ENCODE results near the gene FGF14.

DNA sequence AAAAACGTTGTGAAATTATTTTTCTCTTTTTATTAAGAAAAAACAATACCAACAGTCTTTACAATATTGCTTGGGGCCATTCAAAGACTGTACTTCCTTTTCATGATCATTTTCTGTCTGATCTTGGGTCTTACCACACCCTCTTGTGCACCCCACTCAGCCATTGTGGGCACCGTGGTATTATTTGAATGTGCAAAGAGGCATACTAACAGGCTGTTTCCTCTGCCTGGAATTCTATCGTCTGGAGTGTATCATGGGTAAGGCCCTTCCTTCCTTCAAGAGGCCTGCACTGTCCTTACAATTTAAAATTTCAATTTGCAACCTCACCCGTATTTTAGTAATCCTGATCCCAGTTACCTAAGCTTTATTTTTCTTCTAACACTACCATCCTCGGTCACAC lies 76.5 kb downstream of the FGF14 start:
- TF ChIP-seq, protein P1, sequence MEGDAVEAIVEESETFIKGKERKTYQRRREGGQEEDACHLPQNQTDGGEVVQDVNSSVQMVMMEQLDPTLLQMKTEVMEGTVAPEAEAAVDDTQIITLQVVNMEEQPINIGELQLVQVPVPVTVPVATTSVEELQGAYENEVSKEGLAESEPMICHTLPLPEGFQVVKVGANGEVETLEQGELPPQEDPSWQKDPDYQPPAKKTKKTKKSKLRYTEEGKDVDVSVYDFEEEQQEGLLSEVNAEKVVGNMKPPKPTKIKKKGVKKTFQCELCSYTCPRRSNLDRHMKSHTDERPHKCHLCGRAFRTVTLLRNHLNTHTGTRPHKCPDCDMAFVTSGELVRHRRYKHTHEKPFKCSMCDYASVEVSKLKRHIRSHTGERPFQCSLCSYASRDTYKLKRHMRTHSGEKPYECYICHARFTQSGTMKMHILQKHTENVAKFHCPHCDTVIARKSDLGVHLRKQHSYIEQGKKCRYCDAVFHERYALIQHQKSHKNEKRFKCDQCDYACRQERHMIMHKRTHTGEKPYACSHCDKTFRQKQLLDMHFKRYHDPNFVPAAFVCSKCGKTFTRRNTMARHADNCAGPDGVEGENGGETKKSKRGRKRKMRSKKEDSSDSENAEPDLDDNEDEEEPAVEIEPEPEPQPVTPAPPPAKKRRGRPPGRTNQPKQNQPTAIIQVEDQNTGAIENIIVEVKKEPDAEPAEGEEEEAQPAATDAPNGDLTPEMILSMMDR (IDR thresholded peaks at IDR 0.05), result no peak
- TF ChIP-seq TAF1 (IDR thresholded peaks at IDR 0.05; ENCODE audit: borderline replicate concordance, low read depth, low read length), result no peak
- no peak for TF ChIP-seq POLR2AphosphoS5 (IDR thresholded peaks at IDR 0.05; ENCODE audit: low read depth, low read length)
- TF ChIP-seq, protein P2, sequence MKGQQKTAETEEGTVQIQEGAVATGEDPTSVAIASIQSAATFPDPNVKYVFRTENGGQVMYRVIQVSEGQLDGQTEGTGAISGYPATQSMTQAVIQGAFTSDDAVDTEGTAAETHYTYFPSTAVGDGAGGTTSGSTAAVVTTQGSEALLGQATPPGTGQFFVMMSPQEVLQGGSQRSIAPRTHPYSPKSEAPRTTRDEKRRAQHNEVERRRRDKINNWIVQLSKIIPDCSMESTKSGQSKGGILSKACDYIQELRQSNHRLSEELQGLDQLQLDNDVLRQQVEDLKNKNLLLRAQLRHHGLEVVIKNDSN (IDR thresholded peaks at IDR 0.05; ENCODE audit: borderline replicate concordance, low read depth), result no peak
- no peak for TF ChIP-seq RAD21 (IDR thresholded peaks at IDR 0.05; ENCODE audit: low read length)
- no peak for TF ChIP-seq GABPA (IDR thresholded peaks at IDR 0.05; ENCODE audit: low read depth)

All from SK-N-SH (cell line).